Left renal cortex interstitium (tissue), 4 donors: ENCODE results near the gene MYL12A. TPM values are rescaled to one million over a fixed set of nuclear protein-coding genes. Genes with fewer than 3 reads are reported as not detected.
"Not testable (repeated sequence)": the region's sequence is repeated elsewhere in the genome, so short reads cannot be mapped to it uniquely, and the experiment has no call there.

Source experiments
- DNase-seq, 4 donors: peaks; one replicate each; pipeline ENCODE4 v3.0.0-alpha.2; 2013; ENCODE audit warnings: low read depth in 4 of 4, low spot score in 2 of 4, missing footprints in 1 of 4
- polyA plus RNA-seq, 4 donors: library from polyadenylated mRNA; unstranded; fragments of 120-200 nt; gene quantifications; one replicate each; pipeline ENCODE4 v1.2.1, GENCODE V29; 2013; ENCODE audit not compliant: insufficient read length in 4 of 4

The MYL12A gene
- 100 to 1,000 TPM; 365 to 481 (median 397) TPM for polyA plus RNA-seq

GRCh38 chr18:3247240-3248061 lies at the start of gene MYL12A:
TSS of gene MYL12A (plus strand) at chr18:3247801. CDS start at chr18:3253248, 5,447 bp downstream.
- DNase-seq = peak; percentile 95 to 99 (median 98)

- DNase-seq = not testable (repeated sequence)
Measured at GRCh38 chr18:3198260-3198860, 49.2 kb upstream of the MYL12A start.

DNA sequence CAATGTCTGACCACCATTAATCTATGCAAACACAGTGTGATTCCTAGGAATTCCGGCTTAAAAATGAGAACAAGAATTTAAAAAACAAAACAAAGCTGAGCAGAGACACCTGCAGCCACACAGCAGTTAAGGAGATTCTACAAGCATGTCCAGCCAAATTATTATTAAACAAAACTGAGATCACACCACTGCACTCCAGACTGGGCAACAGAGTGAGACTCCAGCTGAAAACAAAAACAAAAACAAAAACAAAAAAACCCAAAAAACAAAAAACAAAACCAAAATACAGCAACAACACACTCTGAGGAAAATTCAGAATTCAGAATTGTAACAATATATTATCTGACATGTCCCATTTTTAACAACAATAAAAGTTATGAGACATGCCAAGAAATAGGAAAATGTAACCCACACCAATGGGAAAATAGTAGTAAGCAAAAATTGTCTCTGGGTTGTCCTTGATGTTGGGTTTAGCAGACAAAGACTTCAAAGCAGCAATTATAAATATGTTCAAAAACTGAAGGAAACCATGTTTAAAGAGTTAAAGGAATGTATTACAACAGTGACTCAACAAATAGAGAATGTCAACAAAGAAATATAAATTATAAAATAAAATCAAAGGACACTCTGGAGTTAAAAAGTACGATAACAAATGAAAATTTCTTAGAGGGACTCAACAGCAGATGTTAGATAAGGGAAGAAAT lies 47.5 kb upstream of the MYL12A start:
- no peak for DNase-seq

DNA sequence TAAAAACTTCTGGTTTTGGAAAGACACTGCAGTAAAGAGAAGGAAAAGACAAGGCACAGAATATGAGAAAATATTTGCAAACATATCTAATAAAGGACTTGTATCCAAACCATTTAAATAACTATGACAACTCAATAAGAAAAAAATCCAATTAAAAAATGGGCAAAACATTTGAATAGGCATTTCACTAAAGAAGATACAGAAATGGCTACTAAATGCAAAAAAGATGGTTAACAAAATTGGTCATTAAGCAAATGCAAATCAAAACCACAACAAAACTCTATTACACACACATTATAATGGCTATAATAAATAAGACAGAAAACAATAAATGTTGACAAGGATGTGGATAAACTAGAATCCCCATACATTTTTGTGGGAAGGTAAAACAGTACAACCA lies 42.4 kb upstream of the MYL12A start:
- no peak for DNase-seq

DNA sequence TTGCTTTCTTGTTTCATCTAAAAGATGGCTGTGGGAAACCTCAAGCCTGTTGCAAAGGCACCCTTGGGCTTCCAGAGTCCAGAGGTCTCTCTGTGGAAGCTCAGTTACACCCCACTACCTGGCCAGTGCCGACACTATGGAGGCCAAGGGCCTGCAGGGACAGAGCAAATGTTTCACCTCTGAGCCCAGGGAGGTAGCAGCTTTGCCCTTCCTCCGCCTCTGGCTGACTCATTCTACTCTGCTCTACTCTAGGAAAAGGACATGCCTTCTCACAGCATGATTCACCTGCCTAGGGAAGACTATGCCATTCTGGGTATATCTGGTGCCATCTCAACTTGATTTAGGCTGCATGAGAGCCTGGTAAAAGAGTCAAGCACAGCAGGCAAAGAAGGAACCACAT lies 40.0 kb upstream of the MYL12A start:
- no peak for DNase-seq

DNA sequence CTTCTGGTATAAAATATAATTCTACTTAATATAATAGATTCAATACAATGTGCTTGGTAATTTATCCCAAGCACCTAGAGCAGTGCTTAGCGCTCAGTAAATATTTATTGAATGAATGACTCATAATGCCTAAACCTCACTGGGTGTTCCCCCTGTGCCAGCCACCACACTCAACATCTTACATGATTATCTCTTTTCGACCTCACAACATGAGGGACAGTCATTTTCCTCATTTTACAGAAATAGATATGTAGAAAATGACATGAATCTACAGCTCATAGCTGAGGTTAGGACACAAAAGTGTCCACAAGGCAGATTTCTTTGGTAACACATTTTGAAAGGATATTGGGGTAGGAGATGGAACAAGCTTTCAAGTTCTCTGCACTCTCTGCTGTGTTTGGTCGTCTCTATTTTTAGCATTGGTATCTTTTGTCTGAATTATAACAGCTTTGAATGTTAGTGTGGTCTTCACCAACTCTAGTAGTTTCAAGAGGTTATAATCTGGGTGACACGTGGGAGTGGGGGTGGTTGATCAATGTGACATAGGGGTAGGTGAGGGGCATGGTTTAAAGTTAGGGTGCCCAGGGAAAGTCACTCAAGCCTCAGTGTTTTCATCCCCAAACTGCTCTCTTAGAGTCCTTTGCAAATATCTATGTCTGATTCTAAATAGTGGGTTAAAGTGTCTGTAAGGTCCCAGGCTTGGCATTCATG lies 37.6 kb upstream of the MYL12A start:
- no peak for DNase-seq

DNA sequence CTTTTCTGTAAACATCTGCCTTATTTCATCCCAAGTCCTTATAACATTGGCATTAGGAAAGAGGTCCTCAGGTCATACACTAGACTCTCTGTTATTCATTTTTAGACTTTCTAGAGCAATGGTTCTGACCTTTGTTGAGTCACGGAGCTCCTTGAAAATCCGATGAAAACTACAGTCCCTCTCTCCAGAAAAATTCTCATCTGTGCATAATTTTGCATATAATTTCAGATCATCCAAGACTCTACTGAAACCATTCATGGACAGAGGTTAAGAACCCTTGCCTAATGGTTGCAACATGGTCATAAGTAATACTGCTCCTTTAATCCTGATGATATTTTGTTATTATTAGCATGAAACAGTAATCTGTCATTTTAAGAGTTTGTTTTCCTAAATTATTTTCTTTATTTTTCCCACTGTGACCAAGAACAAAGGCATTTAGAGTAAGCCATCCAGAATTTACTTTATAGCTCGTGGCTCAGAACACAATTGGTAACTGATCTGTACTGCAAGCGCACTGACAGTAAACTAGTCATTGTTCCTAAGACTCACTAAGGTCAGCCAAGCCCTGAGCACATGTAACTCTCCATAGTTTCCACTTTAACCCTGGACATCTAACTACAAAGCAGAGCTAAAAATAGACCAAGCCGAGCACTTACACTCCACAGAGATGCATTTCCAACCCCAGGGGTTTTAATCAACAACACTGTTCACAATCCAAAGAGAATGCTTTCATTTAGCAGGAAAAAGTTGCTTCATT lies 36.2 kb upstream of the MYL12A start:
- DNase-seq = no peak

GRCh38 chr18:3212657-3213056 lies 34.9 kb upstream of the MYL12A start:
- DNase-seq = no peak

- DNase-seq = no peak
Measured at GRCh38 chr18:3213300-3214059, 34.1 kb upstream of the MYL12A start.

DNA sequence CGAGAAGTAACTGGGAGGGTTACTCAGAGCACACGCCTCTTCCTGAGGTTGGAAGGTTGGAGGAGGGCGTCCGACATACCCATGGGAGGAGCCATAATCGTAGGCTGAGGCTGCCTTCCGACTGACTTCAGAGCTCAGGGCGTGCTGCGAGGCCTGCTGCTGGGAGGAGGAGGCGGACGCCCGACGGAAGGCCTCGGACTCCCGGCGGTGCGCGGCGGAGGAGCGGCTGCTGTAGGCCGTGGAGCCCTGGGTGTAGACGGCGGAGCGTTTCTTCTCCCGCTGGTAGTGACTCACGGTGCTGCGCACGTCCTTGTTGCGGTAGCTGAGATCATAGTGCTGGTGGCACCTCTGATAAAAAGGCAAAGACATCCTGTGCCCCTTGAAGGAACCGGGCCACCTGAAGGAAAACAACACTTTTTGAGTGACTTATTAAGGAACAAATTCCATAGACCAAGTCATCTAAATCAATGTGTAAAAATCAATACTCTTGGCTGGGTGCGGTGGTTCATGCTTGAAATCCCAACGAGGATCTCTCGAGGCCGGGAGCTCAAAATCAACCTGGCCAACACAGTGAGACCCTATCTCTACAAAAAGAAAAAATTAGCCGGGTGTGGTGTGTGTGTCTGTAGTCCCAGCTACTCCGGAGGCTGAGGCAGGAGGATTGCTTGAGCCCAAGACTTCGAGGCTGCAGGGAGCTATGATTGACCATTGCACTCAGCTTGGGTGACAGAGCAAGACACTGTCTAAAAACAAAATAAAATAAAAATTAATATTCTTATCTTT lies 32.6 kb upstream of the MYL12A start:
- no peak for DNase-seq

- DNase-seq = no peak
Measured at GRCh38 chr18:3216987-3217386, 30.6 kb upstream of the MYL12A start.

DNA sequence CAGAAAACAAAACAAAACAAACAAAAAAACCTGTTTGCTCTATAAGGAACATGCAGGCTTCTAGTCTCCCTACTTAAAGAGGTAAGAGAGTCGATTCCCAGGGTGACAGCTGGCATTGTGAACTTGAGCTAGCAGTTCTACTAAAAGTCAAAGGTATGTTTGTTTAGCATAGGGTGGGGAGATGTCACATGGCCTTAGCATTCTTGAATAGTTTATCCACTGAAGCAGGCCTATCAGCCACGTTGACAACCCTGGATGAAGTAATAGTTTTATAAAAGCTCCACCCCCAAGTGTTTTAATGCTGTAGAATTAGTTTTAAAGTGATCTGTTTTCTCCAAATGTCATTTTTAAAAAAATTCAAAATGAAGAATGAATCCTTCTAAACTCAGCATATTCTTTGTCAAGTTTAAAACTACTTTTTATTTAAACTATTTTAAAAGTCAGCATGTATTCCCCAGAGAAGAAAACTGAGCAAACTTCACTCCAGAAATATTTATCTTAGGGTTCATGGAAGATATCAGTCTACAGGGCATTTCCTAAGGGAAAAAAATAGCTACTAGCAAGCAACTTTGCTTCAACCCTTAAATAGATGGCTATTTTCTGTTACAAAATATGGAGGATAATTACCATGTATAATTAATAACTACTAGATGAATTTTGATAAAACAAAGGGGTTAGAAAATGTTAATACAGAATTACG lies 29.5 kb upstream of the MYL12A start:
- no peak for DNase-seq

- DNase-seq = no peak
Measured at GRCh38 chr18:3218819-3219218, 28.8 kb upstream of the MYL12A start.

DNA sequence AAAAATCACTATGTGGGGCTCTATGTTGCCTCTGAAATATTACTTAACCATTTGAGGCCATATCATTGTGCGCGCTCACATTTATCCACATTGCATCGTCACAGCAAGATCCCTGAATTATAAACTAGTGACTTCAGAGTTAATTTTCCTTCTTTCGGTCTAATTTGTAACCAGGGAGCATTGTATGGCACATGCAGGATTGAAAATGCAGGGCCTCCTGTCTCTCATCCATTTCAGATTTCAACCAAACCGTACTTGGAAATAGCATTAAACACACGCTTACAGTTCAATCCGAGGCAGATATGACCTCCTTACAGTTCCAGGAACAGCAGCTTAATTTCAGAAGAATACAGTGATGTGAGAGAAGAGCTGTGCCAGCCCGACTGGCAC lies 28.4 kb upstream of the MYL12A start:
- DNase-seq = no peak

GRCh38 chr18:3219631-3220335 lies 27.8 kb upstream of the MYL12A start, which contains the start of gene MYOM1:
TSS of gene MYOM1 (minus strand) at chr18:3219968. CDS start at chr18:3215223, 4,745 bp downstream.
- DNase-seq = no peak

DNA sequence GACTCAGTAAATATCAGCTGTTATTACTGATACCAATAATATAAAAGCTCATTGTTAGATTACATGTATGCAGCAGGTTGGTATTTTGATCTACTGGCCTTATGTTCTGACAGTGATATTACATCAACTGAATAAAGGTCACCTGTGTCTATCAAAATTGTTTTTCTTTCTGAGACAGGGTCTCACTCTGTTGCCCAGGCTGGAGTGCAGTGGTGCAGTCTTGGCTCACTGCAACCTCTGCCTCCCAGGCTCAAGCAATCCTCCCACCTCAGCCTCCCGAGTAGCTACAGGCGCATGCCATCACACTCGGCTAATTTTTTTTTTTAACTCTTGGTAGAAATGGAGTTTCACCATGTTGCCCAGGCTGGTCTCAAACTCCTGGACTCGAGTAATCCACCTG lies 26.7 kb upstream of the MYL12A start:
- DNase-seq = not testable (repeated sequence)

DNA sequence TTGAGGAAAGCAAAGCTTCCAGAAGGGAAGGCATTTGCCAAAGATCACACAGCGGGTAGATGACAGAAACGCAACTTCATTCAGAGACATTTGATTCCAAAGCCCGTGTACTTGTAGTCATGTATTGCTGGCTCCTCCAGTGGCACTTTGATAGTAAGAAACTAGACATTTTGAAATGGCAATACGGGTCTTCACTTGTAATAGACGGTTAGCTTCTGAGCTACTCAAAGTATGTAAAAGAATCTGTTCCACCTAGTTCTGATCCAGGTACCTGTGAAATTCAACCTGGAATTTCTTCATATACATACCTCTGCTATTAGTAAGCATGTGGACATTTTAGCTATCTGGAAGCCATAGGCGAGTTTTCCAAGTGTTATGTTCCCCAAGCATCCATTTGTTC lies 26.1 kb upstream of the MYL12A start:
- DNase-seq = no peak
